Keratinocyte (primary cell): ENCODE results near the gene CRIM1. TPM values are rescaled to one million over a fixed set of nuclear protein-coding genes. Genes with fewer than 3 reads are reported as not detected.

Source experiments
- DNase-seq: peaks from one replicate; pipeline ENCODE4 v3.0.0-alpha.2; 2011; ENCODE audit warnings: low read depth, missing footprints, low spot score
- FAIRE-seq: peaks from 2 replicates; lab custom pipeline; 2011; peaks lifted over from hg19 to GRCh38; lab: Jason Lieb, UNC
- H2AFZ ChIP-seq: 2 replicates; pipeline ENCODE4 v1.6.0; 2012; ENCODE audit warnings: low read length, control low read depth, inconsistent platforms; ENCODE audit not compliant: control insufficient read depth
- H3K27ac ChIP-seq: 2 replicates; pipeline ENCODE4 v1.5.1; 2011; ENCODE audit warnings: low read length; ENCODE audit not compliant: control insufficient read depth, insufficient read depth
- H3K27me3 ChIP-seq: 3 replicates; pipeline ENCODE4 v1.6.0; 2011; ENCODE audit warnings: low read length; ENCODE audit not compliant: control insufficient read depth, insufficient read depth; ENCODE audit errors: extremely low read depth
- H3K36me3 ChIP-seq, 2 experiments: 2 replicates in 1 of 2; 3 replicates in 1 of 2; pipeline ENCODE4 v1.5.1; 2011; ENCODE audit warnings: low read length in 2 of 2, mild to moderate bottlenecking in 1 of 2; ENCODE audit not compliant: control insufficient read depth in 2 of 2, insufficient read depth in 2 of 2; ENCODE audit errors: extremely low read depth in 1 of 2
- H3K4me1 ChIP-seq: 3 replicates; pipeline ENCODE4 v1.5.1; 2011; ENCODE audit warnings: low read length; ENCODE audit not compliant: control insufficient read depth, insufficient read depth; ENCODE audit errors: extremely low read depth
- H3K4me2 ChIP-seq: 3 replicates; pipeline ENCODE4 v1.6.0; 2011; ENCODE audit warnings: low read depth, low read length; ENCODE audit not compliant: control insufficient read depth, insufficient read depth; ENCODE audit errors: extremely low read depth
- H3K4me3 ChIP-seq, 3 experiments: fragments of 200-600 bp in 1 of 3; sonication (generic) in 1 of 3; 2 replicates in 2 of 3; 3 replicates in 1 of 3; pipeline ENCODE4 v1.5.1; 2011 to 2016; ENCODE audit warnings: low read length in 3 of 3, mild to moderate bottlenecking in 3 of 3, control low read depth in 2 of 3, inconsistent platforms in 1 of 3, low read depth in 1 of 3, mixed read lengths in 1 of 3, mixed run types in 1 of 3, moderate library complexity in 1 of 3; ENCODE audit not compliant: control insufficient read depth in 2 of 3, insufficient read depth in 2 of 3; ENCODE audit errors: extremely low read depth in 1 of 3
- H3K79me2 ChIP-seq: 2 replicates; pipeline ENCODE4 v1.6.0; 2012; ENCODE audit warnings: low read length; ENCODE audit not compliant: control insufficient read depth, insufficient read depth
- H3K9ac ChIP-seq: 3 replicates; pipeline ENCODE4 v1.6.0; 2011; ENCODE audit warnings: low read length; ENCODE audit not compliant: control insufficient read depth, insufficient read depth; ENCODE audit errors: extremely low read depth
- H3K9me1 ChIP-seq: 3 replicates; pipeline ENCODE4 v1.6.0; 2011; ENCODE audit warnings: low read length; ENCODE audit not compliant: control insufficient read depth, insufficient read depth; ENCODE audit errors: extremely low read depth
- H3K9me3 ChIP-seq: 2 replicates; pipeline ENCODE4 v1.5.1; 2012; ENCODE audit warnings: low read depth, low read length; ENCODE audit not compliant: control insufficient read depth
- H4K20me1 ChIP-seq: 3 replicates; pipeline ENCODE4 v1.6.0; 2011; ENCODE audit warnings: low read length; ENCODE audit not compliant: control insufficient read depth, insufficient read depth; ENCODE audit errors: extremely low read depth
- CTCF ChIP-seq, 3 experiments: IDR thresholded peaks in 1 of 3; conservative IDR thresholded peaks in 1 of 3; optimal IDR thresholded peaks in 1 of 3; 2 replicates in 2 of 3; 3 replicates in 1 of 3; pipeline versions ENCODE3 to v1.5.1; 2011; ENCODE audit warnings: low read length in 3 of 3, mild to moderate bottlenecking in 3 of 3, moderate library complexity in 2 of 3, control low read depth in 1 of 3, inconsistent platforms in 1 of 3; ENCODE audit not compliant: insufficient read depth in 2 of 3; ENCODE audit errors: extremely low read depth in 1 of 3
- EZH2 ChIP-seq: IDR thresholded peaks from one replicate; pipeline ENCODE4 v1.6.1; 2012; ENCODE audit warnings: inconsistent platforms, mild to moderate bottlenecking, low read length, moderate library complexity
- dilution Hi-C: fragments of 300-500 bp; cut with MboI; formaldehyde crosslinking; loops from one replicate; pipeline ENCODE4 v1.7.0; 2020; ENCODE audit warnings: low sequenced_read_pairs; ENCODE audit not compliant: extremely low pct_ligation_motif_present
- polyA plus RNA-seq, 5 experiments: library from polyadenylated mRNA; depleted of rRNA in 3 of 5; stranded (reverse) in 3 of 5; stranded (forward) in 1 of 5; unstranded in 1 of 5; fragments of >200 nt; gene quantifications; 1 replicate in 1 of 5; 2 replicates in 3 of 5; 3 replicates in 1 of 5; pipeline versions ENCODE4 v1.2.1 to v1.2.3, GENCODE V29; 2011 to 2012; ENCODE audit warnings: missing spikeins in 2 of 5, low read depth in 1 of 5, low replicate concordance in 1 of 5

The CRIM1 gene
- polyA plus RNA-seq, 1 donor (not counting 4 experiments of a cell fraction or from before 2014, with no cell fraction given), result 98.3 TPM

- H3K4me3 ChIP-seq, result peak overlapping the region in 2 of 3 experiments; percentile 83 to 94
- dilution Hi-C loops, result no loop called here
- no peaks in the 10 kb centered on the region for H3K9me1 ChIP-seq
- no peaks in the 10 kb centered on the region for H3K36me3 ChIP-seq
- no peaks in the 10 kb centered on the region for H4K20me1 ChIP-seq
- H3K9me3 ChIP-seq, result no peaks in the 10 kb centered on the region
- H3K4me2 ChIP-seq, result peak overlapping the region; percentile 88
- H2AFZ ChIP-seq, result no peak overlapping the region
- H3K4me1 ChIP-seq, result peaks cover 58% of the 10 kb centered on the region
- H3K27ac ChIP-seq, result peak overlapping the region; percentile 71
- FAIRE-seq (peak; percentile 71), DNase-seq (no peak)
- H3K9ac ChIP-seq, result peak overlapping the region; percentile 89
- no peak for TF ChIP-seq CTCF (optimal IDR thresholded peaks at IDR 0.05 in 1 of 3, IDR thresholded peaks at IDR 0.05 in 1 of 3, conservative IDR thresholded peaks at IDR 0.05 in 1 of 3; ENCODE audit: extremely low read depth in 1 of 3, insufficient read depth in 2 of 3, low read length in 3 of 3)
- no peak for TF ChIP-seq EZH2
- peaks cover 94% of the 10 kb centered on the region for H3K79me2 ChIP-seq
- H3K27me3 ChIP-seq, result no peaks in the 10 kb centered on the region
Measured at GRCh38 chr2:36360063-36360462, 4.5 kb downstream of the CRIM1 start.

- Histone ChIP-seq H3K4me1 (peaks cover 65% of the 10 kb centered on the region), H3K36me3 (no peaks in the 10 kb centered on the region), H3K9ac (no peak overlapping the region), H4K20me1 (no peaks in the 10 kb centered on the region), H3K27ac (peak overlapping the region; percentile 71), H3K9me1 (no peaks in the 10 kb centered on the region), H3K4me3 (peak overlapping the region in 1 of 3 experiments; percentile 6), H3K27me3 (no peaks in the 10 kb centered on the region), H3K9me3 (no peaks in the 10 kb centered on the region), H3K79me2 (peaks cover 98% of the 10 kb centered on the region), H3K4me2 (peak overlapping the region; percentile 88), H2AFZ (no peak overlapping the region)
- dilution Hi-C loops, result no loop called here
- DNase-seq (no peak), FAIRE-seq (no peak)
- TF ChIP-seq EZH2 (no peak), CTCF (optimal IDR thresholded peaks at IDR 0.05 in 1 of 3, IDR thresholded peaks at IDR 0.05 in 1 of 3, conservative IDR thresholded peaks at IDR 0.05 in 1 of 3; ENCODE audit: extremely low read depth in 1 of 3, insufficient read depth in 2 of 3, low read length in 3 of 3) (no peak)
Measured at GRCh38 chr2:36360834-36361233, 5.3 kb downstream of the CRIM1 start.
